ENCODE measurements around the gene TRMT11. TPM values are rescaled to one million over a fixed set of nuclear protein-coding genes. Genes with fewer than 3 reads are reported as not detected.
A peak's percentile ranks its signal among the peaks of the same experiment; 100 is the strongest.

TRMT11 gene
- total and polyA plus RNA-seq, 9 of the 15 experiments (the other 6 are each of a cell fraction or from before 2014, with no cell fraction given), result 38.8 to 88.0 (median 59.8) TPM

- TF ChIP-seq MGA (IDR thresholded peaks at IDR 0.05) (no peak), KAT2B (IDR thresholded peaks at IDR 0.05; ENCODE audit: low read depth, low read length) (no peak), TCF3 (CRISPR knock-in tag; IDR thresholded peaks at IDR 0.05) (peak; percentile 80), TAL1 (IDR thresholded peaks at IDR 0.05) (peak; percentile 71), CSDE1 (IDR thresholded peaks at IDR 0.05) (no peak), HMBOX1 (IDR thresholded peaks at IDR 0.05) (no peak)
- TF ChIP-seq, protein P1, sequence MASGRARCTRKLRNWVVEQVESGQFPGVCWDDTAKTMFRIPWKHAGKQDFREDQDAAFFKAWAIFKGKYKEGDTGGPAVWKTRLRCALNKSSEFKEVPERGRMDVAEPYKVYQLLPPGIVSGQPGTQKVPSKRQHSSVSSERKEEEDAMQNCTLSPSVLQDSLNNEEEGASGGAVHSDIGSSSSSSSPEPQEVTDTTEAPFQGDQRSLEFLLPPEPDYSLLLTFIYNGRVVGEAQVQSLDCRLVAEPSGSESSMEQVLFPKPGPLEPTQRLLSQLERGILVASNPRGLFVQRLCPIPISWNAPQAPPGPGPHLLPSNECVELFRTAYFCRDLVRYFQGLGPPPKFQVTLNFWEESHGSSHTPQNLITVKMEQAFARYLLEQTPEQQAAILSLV (tag; IDR thresholded peaks at IDR 0.05), result no peak
- TF ChIP-seq, protein P2, sequence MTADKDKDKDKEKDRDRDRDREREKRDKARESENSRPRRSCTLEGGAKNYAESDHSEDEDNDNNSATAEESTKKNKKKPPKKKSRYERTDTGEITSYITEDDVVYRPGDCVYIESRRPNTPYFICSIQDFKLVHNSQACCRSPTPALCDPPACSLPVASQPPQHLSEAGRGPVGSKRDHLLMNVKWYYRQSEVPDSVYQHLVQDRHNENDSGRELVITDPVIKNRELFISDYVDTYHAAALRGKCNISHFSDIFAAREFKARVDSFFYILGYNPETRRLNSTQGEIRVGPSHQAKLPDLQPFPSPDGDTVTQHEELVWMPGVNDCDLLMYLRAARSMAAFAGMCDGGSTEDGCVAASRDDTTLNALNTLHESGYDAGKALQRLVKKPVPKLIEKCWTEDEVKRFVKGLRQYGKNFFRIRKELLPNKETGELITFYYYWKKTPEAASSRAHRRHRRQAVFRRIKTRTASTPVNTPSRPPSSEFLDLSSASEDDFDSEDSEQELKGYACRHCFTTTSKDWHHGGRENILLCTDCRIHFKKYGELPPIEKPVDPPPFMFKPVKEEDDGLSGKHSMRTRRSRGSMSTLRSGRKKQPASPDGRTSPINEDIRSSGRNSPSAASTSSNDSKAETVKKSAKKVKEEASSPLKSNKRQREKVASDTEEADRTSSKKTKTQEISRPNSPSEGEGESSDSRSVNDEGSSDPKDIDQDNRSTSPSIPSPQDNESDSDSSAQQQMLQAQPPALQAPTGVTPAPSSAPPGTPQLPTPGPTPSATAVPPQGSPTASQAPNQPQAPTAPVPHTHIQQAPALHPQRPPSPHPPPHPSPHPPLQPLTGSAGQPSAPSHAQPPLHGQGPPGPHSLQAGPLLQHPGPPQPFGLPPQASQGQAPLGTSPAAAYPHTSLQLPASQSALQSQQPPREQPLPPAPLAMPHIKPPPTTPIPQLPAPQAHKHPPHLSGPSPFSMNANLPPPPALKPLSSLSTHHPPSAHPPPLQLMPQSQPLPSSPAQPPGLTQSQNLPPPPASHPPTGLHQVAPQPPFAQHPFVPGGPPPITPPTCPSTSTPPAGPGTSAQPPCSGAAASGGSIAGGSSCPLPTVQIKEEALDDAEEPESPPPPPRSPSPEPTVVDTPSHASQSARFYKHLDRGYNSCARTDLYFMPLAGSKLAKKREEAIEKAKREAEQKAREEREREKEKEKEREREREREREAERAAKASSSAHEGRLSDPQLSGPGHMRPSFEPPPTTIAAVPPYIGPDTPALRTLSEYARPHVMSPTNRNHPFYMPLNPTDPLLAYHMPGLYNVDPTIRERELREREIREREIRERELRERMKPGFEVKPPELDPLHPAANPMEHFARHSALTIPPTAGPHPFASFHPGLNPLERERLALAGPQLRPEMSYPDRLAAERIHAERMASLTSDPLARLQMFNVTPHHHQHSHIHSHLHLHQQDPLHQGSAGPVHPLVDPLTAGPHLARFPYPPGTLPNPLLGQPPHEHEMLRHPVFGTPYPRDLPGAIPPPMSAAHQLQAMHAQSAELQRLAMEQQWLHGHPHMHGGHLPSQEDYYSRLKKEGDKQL (CRISPR knock-in tag; IDR thresholded peaks at IDR 0.05; ENCODE audit: borderline replicate concordance), result no peak
Observed at GRCh38 chr6:126056355-126057004, 70.1 kb downstream of the TRMT11 start (continued).

All from K562 (cell line).